Measurements from ENCODE around the gene OSBPL9. TPM values are rescaled to one million over a fixed set of nuclear protein-coding genes. Genes with fewer than 3 reads are reported as not detected.

OSBPL9 gene
- total and polyA plus RNA-seq, 9 of the 15 experiments (the other 6 are each of a cell fraction or from before 2014, with no cell fraction given): 43.9 to 217 (median 170) TPM

DNA sequence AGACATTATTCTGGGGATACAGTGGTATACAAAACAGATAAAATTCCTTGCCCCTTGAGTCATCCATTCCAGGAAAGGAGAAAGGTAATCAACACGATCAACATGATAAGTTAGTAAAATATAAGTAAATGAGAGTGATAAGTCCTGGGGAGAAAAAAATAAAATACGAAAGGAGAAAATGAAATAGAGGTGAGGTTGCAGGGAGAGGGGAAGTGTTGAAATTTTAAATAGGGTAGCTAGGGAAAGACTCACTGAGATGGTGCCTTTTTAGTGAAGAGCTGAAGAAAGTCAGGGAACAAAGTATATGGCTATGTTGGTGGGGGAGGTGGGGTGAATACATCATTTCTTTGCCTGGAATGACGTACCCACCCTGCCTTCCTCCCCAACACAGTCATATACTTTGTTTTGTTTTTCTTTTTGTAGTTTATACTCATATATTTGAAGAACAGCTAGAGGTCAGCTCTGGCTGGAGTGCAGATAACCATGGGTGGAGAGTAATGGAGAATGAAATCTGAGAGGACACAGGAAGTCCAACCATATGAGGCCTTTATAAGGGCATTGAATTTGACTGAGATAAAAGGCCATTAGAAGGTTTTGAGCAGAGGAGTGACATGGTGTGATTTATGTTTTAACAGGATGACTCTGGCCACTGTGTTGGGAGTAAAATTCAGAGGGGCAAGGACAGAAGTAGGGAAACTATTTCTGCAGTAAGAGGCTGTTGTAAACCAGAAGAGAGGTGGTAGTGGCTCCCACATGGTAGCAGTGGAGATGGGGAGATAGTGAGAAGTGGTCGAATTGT, 54.8 kb downstream of the OSBPL9 start (continued):
- TF ChIP-seq, protein P1, sequence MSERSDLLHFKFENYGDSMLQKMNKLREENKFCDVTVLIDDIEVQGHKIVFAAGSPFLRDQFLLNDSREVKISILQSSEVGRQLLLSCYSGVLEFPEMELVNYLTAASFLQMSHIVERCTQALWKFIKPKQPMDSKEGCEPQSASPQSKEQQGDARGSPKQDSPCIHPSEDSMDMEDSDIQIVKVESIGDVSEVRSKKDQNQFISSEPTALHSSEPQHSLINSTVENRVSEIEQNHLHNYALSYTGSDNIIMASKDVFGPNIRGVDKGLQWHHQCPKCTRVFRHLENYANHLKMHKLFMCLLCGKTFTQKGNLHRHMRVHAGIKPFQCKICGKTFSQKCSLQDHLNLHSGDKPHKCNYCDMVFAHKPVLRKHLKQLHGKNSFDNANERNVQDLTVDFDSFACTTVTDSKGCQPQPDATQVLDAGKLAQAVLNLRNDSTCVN (CRISPR knock-in tag; IDR thresholded peaks at IDR 0.05): no peak
- TF ChIP-seq POLR2H (tag; IDR thresholded peaks at IDR 0.05; ENCODE audit: low read depth) (0 out of 2 replicates have a peak, but pooled peaks have one; percentile 6), SMARCC2 (IDR thresholded peaks at IDR 0.05; ENCODE audit: low read depth) (peak; percentile 79; the same call in 1 of the 2 replicates), MYBL2 (IDR thresholded peaks at IDR 0.05; ENCODE audit: low read depth) (no peak), MYBL2 (CRISPR knock-in tag; IDR thresholded peaks at IDR 0.05; ENCODE audit: borderline replicate concordance) (no peak), PHF20 (IDR thresholded peaks at IDR 0.05; ENCODE audit: partially characterized antibody) (no peak), CBX5 (IDR thresholded peaks at IDR 0.05; ENCODE audit: borderline replicate concordance, low read depth) (no peak), ZFP30 (CRISPR knock-in tag; IDR thresholded peaks at IDR 0.05; ENCODE audit: borderline replicate concordance) (no peak), NFE2 (IDR thresholded peaks at IDR 0.05; ENCODE audit: low read depth) (0 out of 2 replicates have a peak, but pooled peaks have one; percentile 28), KDM2B (CRISPR knock-in tag; IDR thresholded peaks at IDR 0.05) (no peak), MCM7 (IDR thresholded peaks at IDR 0.05) (no peak), GTF2F1 (IDR thresholded peaks at IDR 0.05; ENCODE audit: low read depth, low read length) (no peak), ZNF644 (tag; IDR thresholded peaks at IDR 0.05; ENCODE audit: low read depth) (no peak), EZH2 (IDR thresholded peaks at IDR 0.05; ENCODE audit: borderline replicate concordance, low read depth, low read length) (no peak), U2AF1 (optimal IDR thresholded peaks at IDR 0.05; ENCODE audit: low read depth, low read length) (no peak), ZNF12 (CRISPR knock-in tag; IDR thresholded peaks at IDR 0.05) (no peak), ZNF23 (CRISPR knock-in tag; IDR thresholded peaks at IDR 0.05) (no peak), RBM17 (IDR thresholded peaks at IDR 0.05; ENCODE audit: borderline replicate concordance, low read depth, low read length) (no peak), ZNF41 (CRISPR knock-in tag; conservative IDR thresholded peaks at IDR 0.05) (no peak), POLR2AphosphoS2 (IDR thresholded peaks at IDR 0.05; ENCODE audit: low read length) (no peak)
- TF ChIP-seq, protein P2, sequence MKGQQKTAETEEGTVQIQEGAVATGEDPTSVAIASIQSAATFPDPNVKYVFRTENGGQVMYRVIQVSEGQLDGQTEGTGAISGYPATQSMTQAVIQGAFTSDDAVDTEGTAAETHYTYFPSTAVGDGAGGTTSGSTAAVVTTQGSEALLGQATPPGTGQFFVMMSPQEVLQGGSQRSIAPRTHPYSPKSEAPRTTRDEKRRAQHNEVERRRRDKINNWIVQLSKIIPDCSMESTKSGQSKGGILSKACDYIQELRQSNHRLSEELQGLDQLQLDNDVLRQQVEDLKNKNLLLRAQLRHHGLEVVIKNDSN (CRISPR knock-in tag; IDR thresholded peaks at IDR 0.05): no peak
- TF ChIP-seq, protein P3, sequence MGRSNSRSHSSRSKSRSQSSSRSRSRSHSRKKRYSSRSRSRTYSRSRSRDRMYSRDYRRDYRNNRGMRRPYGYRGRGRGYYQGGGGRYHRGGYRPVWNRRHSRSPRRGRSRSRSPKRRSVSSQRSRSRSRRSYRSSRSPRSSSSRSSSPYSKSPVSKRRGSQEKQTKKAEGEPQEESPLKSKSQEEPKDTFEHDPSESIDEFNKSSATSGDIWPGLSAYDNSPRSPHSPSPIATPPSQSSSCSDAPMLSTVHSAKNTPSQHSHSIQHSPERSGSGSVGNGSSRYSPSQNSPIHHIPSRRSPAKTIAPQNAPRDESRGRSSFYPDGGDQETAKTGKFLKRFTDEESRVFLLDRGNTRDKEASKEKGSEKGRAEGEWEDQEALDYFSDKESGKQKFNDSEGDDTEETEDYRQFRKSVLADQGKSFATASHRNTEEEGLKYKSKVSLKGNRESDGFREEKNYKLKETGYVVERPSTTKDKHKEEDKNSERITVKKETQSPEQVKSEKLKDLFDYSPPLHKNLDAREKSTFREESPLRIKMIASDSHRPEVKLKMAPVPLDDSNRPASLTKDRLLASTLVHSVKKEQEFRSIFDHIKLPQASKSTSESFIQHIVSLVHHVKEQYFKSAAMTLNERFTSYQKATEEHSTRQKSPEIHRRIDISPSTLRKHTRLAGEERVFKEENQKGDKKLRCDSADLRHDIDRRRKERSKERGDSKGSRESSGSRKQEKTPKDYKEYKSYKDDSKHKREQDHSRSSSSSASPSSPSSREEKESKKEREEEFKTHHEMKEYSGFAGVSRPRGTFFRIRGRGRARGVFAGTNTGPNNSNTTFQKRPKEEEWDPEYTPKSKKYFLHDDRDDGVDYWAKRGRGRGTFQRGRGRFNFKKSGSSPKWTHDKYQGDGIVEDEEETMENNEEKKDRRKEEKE (IDR thresholded peaks at IDR 0.05; ENCODE audit: borderline replicate concordance in 1 of 2, control insufficient read depth in 1 of 2, low read depth in 2 of 2, low read length in 1 of 2): no peak
- TF ChIP-seq, protein P4, sequence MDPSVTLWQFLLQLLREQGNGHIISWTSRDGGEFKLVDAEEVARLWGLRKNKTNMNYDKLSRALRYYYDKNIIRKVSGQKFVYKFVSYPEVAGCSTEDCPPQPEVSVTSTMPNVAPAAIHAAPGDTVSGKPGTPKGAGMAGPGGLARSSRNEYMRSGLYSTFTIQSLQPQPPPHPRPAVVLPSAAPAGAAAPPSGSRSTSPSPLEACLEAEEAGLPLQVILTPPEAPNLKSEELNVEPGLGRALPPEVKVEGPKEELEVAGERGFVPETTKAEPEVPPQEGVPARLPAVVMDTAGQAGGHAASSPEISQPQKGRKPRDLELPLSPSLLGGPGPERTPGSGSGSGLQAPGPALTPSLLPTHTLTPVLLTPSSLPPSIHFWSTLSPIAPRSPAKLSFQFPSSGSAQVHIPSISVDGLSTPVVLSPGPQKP (CRISPR knock-in tag; IDR thresholded peaks at IDR 0.05): no peak
